Body of pancreas (tissue), 4 donors: ENCODE data around the gene ADAMTS17.

Source experiments
- CTCF ChIP-seq, 7 experiments: fragments of 450-650 bp in 4 of 7; fragments of 200-600 bp in 3 of 7; sonication (generic) in 3 of 7; IDR thresholded peaks; one replicate each; pipeline ENCODE4 v1.5.1; 2016 to 2019; ENCODE audit warnings: antibody characterized with exemption in 7 of 7
- POLR2A ChIP-seq, 3 donors: fragments of 450-650 bp; IDR thresholded peaks; one replicate each; pipeline ENCODE4 v1.6.1; 2016; ENCODE audit warnings: antibody characterized with exemption in 3 of 3, mild to moderate bottlenecking in 2 of 3

- TF ChIP-seq CTCF (IDR thresholded peaks at IDR 0.05) = no peak
- no peak for TF ChIP-seq POLR2A (IDR thresholded peaks at IDR 0.05)
Measured at GRCh38 chr15:100007609-100008008, 334.2 kb downstream of the ADAMTS17 start.
